Neuronal stem cell (in vitro differentiated cells): Measurements from ENCODE around the gene WDR83.

Source experiments
- DNase-seq: peaks from one replicate; pipeline ENCODE4 v3.0.0-alpha.2; 2013; ENCODE audit warnings: low spot score
- H2AFZ ChIP-seq: one replicate; pipeline ENCODE4 v1.6.1; 2013; ENCODE audit warnings: mild to moderate bottlenecking, low read length, inconsistent platforms
- H2AK5ac ChIP-seq: 2 replicates; pipeline ENCODE4 v1.6.1; 2013; ENCODE audit warnings: low read depth, mild to moderate bottlenecking, inconsistent platforms, low read length, moderate library complexity, mixed read lengths
- H2BK120ac ChIP-seq: 2 replicates; pipeline ENCODE4 v1.6.1; 2013; ENCODE audit warnings: low read depth, mild to moderate bottlenecking, inconsistent platforms, low read length, moderate library complexity, mixed read lengths
- H2BK12ac ChIP-seq: one replicate; pipeline ENCODE4 v1.6.1; 2013; ENCODE audit warnings: low read length, inconsistent platforms
- H2BK15ac ChIP-seq: 2 replicates; pipeline ENCODE4 v1.6.1; 2013; ENCODE audit warnings: mild to moderate bottlenecking, low read length, inconsistent platforms, mixed read lengths
- H2BK5ac ChIP-seq: one replicate; pipeline ENCODE4 v1.6.1; 2013; ENCODE audit warnings: inconsistent platforms, mild to moderate bottlenecking, low read length, moderate library complexity
- H3K14ac ChIP-seq: one replicate; pipeline ENCODE4 v1.6.1; 2013; ENCODE audit warnings: low read length, inconsistent platforms
- H3K18ac ChIP-seq: 2 replicates; pipeline ENCODE4 v1.6.1; 2013; ENCODE audit warnings: low read length, inconsistent platforms
- H3K23ac ChIP-seq: 2 replicates; pipeline ENCODE4 v1.6.1; 2013; ENCODE audit warnings: low read depth, mild to moderate bottlenecking, mixed read lengths, low read length, inconsistent platforms; ENCODE audit not compliant: poor library complexity
- H3K27ac ChIP-seq: replicated peaks from 3 replicates; pipeline ENCODE4 v1.5.1; 2013; ENCODE audit warnings: low read length, inconsistent platforms
- H3K27me3 ChIP-seq, 3 experiments: 2 replicates each; pipeline ENCODE4 v1.6.1; 2013; ENCODE audit warnings: low read length in 3 of 3, mild to moderate bottlenecking in 2 of 3, inconsistent platforms in 1 of 3, low read depth in 1 of 3, mixed read lengths in 1 of 3, moderate library complexity in 1 of 3; ENCODE audit not compliant: control insufficient read depth in 3 of 3, insufficient read depth in 3 of 3
- H3K36me3 ChIP-seq, 2 donors: replicated peaks in 1 of 2; 2 replicates each; pipeline ENCODE4 v1.6.1; 2013; ENCODE audit warnings: low read length in 2 of 2; ENCODE audit not compliant: control insufficient read depth in 2 of 2, insufficient read depth in 2 of 2
- H3K4ac ChIP-seq: 2 replicates; pipeline ENCODE4 v1.6.1; 2013; ENCODE audit warnings: inconsistent platforms, mild to moderate bottlenecking, low read length, moderate library complexity
- H3K4me1 ChIP-seq, 2 donors: 1 replicate in 1 of 2; 2 replicates in 1 of 2; pipeline ENCODE4 v1.6.1; 2013; ENCODE audit warnings: low read length in 2 of 2, low read depth in 1 of 2; ENCODE audit not compliant: control insufficient read depth in 2 of 2, insufficient read depth in 1 of 2
- H3K4me2 ChIP-seq: one replicate; pipeline ENCODE4 v1.6.1; 2013; ENCODE audit warnings: mild to moderate bottlenecking, low read length, inconsistent platforms; ENCODE audit not compliant: insufficient read depth, poor library complexity, severe bottlenecking
- H3K4me3 ChIP-seq, 2 donors: 2 replicates each; pipeline ENCODE4 v1.5.1; 2013; ENCODE audit warnings: low read length in 2 of 2, mild to moderate bottlenecking in 2 of 2, inconsistent platforms in 1 of 2, moderate library complexity in 1 of 2
- H3K79me1 ChIP-seq: one replicate; pipeline ENCODE4 v1.6.1; 2013; ENCODE audit warnings: low read depth, mild to moderate bottlenecking, inconsistent platforms, low read length, moderate library complexity
- H3K9ac ChIP-seq: one replicate; pipeline ENCODE4 v1.6.1; 2013; ENCODE audit warnings: mild to moderate bottlenecking, low read depth, low read length, inconsistent platforms; ENCODE audit not compliant: poor library complexity
- H3K9me3 ChIP-seq, 2 donors: replicated peaks in 1 of 2; 2 replicates each; pipeline versions ENCODE3 to v1.6.1; 2013; ENCODE audit warnings: low read length in 2 of 2, mild to moderate bottlenecking in 2 of 2, inconsistent platforms in 1 of 2, low read depth in 1 of 2, mixed read lengths in 1 of 2, moderate library complexity in 1 of 2; ENCODE audit not compliant: control insufficient read depth in 2 of 2, insufficient read depth in 1 of 2
- H4K8ac ChIP-seq: one replicate; pipeline ENCODE4 v1.6.1; 2013; ENCODE audit warnings: low read depth, mild to moderate bottlenecking, inconsistent platforms, low read length, moderate library complexity
- H4K91ac ChIP-seq: one replicate; pipeline ENCODE4 v1.6.1; 2013; ENCODE audit warnings: low read length, low read depth, mild to moderate bottlenecking, inconsistent platforms; ENCODE audit not compliant: poor library complexity
- WGBS, 2 donors: extraction: QIAGEN DNeasy Blood & Tissue Kit; methylation state at CpG; one replicate each; pipeline ENCODE4 v1.1.7; 2013; ENCODE audit warnings: missing lambda C conversion rate in 2 of 2, mixed read lengths in 1 of 2; ENCODE audit not compliant: insufficient read length in 2 of 2, insufficient replicate concordance in 1 of 2; ENCODE audit errors: extremely low coverage in 2 of 2; 5-methylcytosine and 5-hydroxymethylcytosine counted together

WDR83 gene

GRCh38 chr19:12668346-12668745 is 1.7 kb downstream of the WDR83 start:
- Histone ChIP-seq H3K4ac (no peak overlapping the region), H3K4me2 (peak overlapping the region; percentile 96), H3K27me3 (no peaks in the 10 kb centered on the region), H2AK5ac (peak overlapping the region; percentile 95), H3K36me3 (peaks cover 28 to 55% of the 10 kb centered on the region in 2 donors), H3K18ac (no peak overlapping the region), H2BK15ac (no peak overlapping the region), H2BK120ac (no peak overlapping the region), H3K14ac (no peak overlapping the region), H3K4me3 (peak overlapping the region; percentile 78 to 92), H4K8ac (no peak overlapping the region), H4K91ac (no peak overlapping the region), H3K9ac (peak overlapping the region; percentile 92), H3K23ac (peak overlapping the region; percentile 75), H3K4me1 (peaks cover 17 to 25% of the 10 kb centered on the region in 2 donors), H3K27ac (no peak overlapping the region), H2BK5ac (no peak overlapping the region), H2BK12ac (no peak overlapping the region), H2AFZ (no peak overlapping the region), H3K79me1 (peaks cover 28% of the 10 kb centered on the region), H3K9me3 (no peaks in the 10 kb centered on the region)
- WGBS, 2 donors: no CpG with 5 or more reads among the region's 8 CpGs
- no peak for DNase-seq

- peak overlapping the region; percentile 58 for H2BK5ac ChIP-seq
- no peak overlapping the region for H2BK15ac ChIP-seq
- H3K9ac ChIP-seq: peak overlapping the region; percentile 92
- no peak overlapping the region for H2BK12ac ChIP-seq
- no peak for DNase-seq
- H2AK5ac ChIP-seq: peak overlapping the region; percentile 95
- H4K8ac ChIP-seq: peak overlapping the region; percentile 70
- H3K79me1 ChIP-seq: peaks cover 28% of the 10 kb centered on the region
- no peak overlapping the region for H3K27ac ChIP-seq
- no peaks in the 10 kb centered on the region for H3K27me3 ChIP-seq
- no peaks in the 10 kb centered on the region for H3K9me3 ChIP-seq
- H3K4ac ChIP-seq: peak overlapping the region; percentile 78
- peak overlapping the region; percentile 96 for H3K4me2 ChIP-seq
- H4K91ac ChIP-seq: no peak overlapping the region
- peak overlapping the region; percentile 78 to 92 for H3K4me3 ChIP-seq
- H3K18ac ChIP-seq: peak overlapping the region; percentile 44
- peak overlapping the region; percentile 90 for H3K23ac ChIP-seq
- no CpG with 5 or more reads among the region's 24 CpGs for WGBS, 2 donors
- peak overlapping the region; percentile 87 for H2AFZ ChIP-seq
- no peak overlapping the region for H2BK120ac ChIP-seq
- peaks cover 27 to 54% of the 10 kb centered on the region in 2 donors for H3K36me3 ChIP-seq
- H3K4me1 ChIP-seq: peaks cover 17 to 25% of the 10 kb centered on the region in 2 donors
- H3K14ac ChIP-seq: peak overlapping the region; percentile 67
Measured at GRCh38 chr19:12668932-12669269, 2.3 kb downstream of the WDR83 start.

- Histone ChIP-seq H3K14ac (peak overlapping the region; percentile 86), H3K9me3 (no peaks in the 10 kb centered on the region), H3K4me3 (peak overlapping the region; percentile 78 to 92), H2AFZ (peak overlapping the region; percentile 87), H2AK5ac (peak overlapping the region; percentile 95), H2BK120ac (no peak overlapping the region), H3K4ac (peak overlapping the region; percentile 78), H3K79me1 (peaks cover 28% of the 10 kb centered on the region), H3K9ac (peak overlapping the region; percentile 98), H3K23ac (peak overlapping the region; percentile 97), H2BK15ac (peak overlapping the region; percentile 32), H4K91ac (peak overlapping the region; percentile 58), H3K27me3 (no peaks in the 10 kb centered on the region), H3K4me2 (peak overlapping the region; percentile 96), H3K27ac (peak overlapping the region; percentile 87), H2BK12ac (no peak overlapping the region), H2BK5ac (peak overlapping the region; percentile 85), H3K4me1 (peaks cover 17 to 25% of the 10 kb centered on the region in 2 donors), H3K36me3 (peaks cover 32 to 54% of the 10 kb centered on the region in 2 donors), H3K18ac (peak overlapping the region; percentile 88), H4K8ac (peak overlapping the region; percentile 87)
- WGBS, 2 donors: no CpG with 5 or more reads among the region's 64 CpGs
- peak; percentile 77 for DNase-seq
Measured at GRCh38 chr19:12669270-12670158, 2.9 kb downstream of the WDR83 start.
